IPS-20b (cell line): Measurements from ENCODE around the gene GCNT4.
"Not testable (repeated sequence)": the region's sequence is repeated elsewhere in the genome, so short reads cannot be mapped to it uniquely, and the experiment has no call there.

Experiments
- H3K27ac ChIP-seq: one replicate; pipeline ENCODE4 v1.5.1; 2013; ENCODE audit warnings: low read length
- H3K27me3 ChIP-seq: 2 replicates; pipeline ENCODE4 v1.6.1; 2013; ENCODE audit warnings: mild to moderate bottlenecking, low read length, inconsistent platforms; ENCODE audit not compliant: insufficient read depth
- H3K36me3 ChIP-seq: 2 replicates; pipeline ENCODE4 v1.6.1; 2013; ENCODE audit warnings: low read depth, mild to moderate bottlenecking, inconsistent platforms, low read length, moderate library complexity; ENCODE audit not compliant: insufficient read depth
- H3K4me1 ChIP-seq: 2 replicates; pipeline ENCODE4 v1.6.1; 2013; ENCODE audit warnings: mild to moderate bottlenecking, control low read depth, inconsistent platforms, low read length, moderate library complexity; ENCODE audit not compliant: insufficient read depth
- H3K4me3 ChIP-seq: 2 replicates; pipeline ENCODE4 v1.5.1; 2013; ENCODE audit warnings: mild to moderate bottlenecking, low read length, inconsistent platforms
- H3K9ac ChIP-seq: 2 replicates; pipeline ENCODE4 v1.6.1; 2013; ENCODE audit warnings: low read depth, mild to moderate bottlenecking, inconsistent platforms, low read length, moderate library complexity
- H3K9me3 ChIP-seq: 2 replicates; pipeline ENCODE4 v1.6.1; 2013; ENCODE audit warnings: mild to moderate bottlenecking, low read depth, low read length, inconsistent platforms; ENCODE audit not compliant: insufficient read depth

Gene GCNT4

GRCh38 chr5:75052192-75053053 lies at the start of gene GCNT4:
TSS of gene GCNT4 (minus strand) at chr5:75052558. CDS start at chr5:75030037, 22,521 bp downstream.
- Histone ChIP-seq H3K9ac (peak within 1 kb of the TSS; percentile 82; the same call in 1 of the 2 replicates), H3K9me3 (no peaks in the 10 kb centered on the region), H3K27me3 (peaks cover 42% of the 10 kb centered on the region), H3K36me3 (no peaks in the 10 kb centered on the region), H3K4me3 (peak within 1 kb of the TSS; percentile 83), H3K27ac (no peak within 1 kb of the TSS), H3K4me1 (peaks cover 39% of the 10 kb centered on the region)

- H3K4me3 ChIP-seq, H3K27ac ChIP-seq, H3K36me3 ChIP-seq, H3K27me3 ChIP-seq, H3K9ac ChIP-seq, H3K4me1 ChIP-seq, H3K9me3 ChIP-seq: not testable (repeated sequence)
These were observed 43.6 kb upstream of the GCNT4 start for GRCh38 chr5:75095956-75096355.

- Histone ChIP-seq H3K9me3 (no peaks in the 10 kb centered on the region), H3K4me1 (no peaks in the 10 kb centered on the region), H3K36me3 (no peaks in the 10 kb centered on the region), H3K9ac (no peak overlapping the region), H3K4me3 (no peak overlapping the region), H3K27ac (no peak overlapping the region), H3K27me3 (no peaks in the 10 kb centered on the region)
These were observed 39.2 kb upstream of the GCNT4 start for GRCh38 chr5:75091597-75091996.

- H3K9me3 ChIP-seq = no peaks in the 10 kb centered on the region
- H3K4me1 ChIP-seq = no peaks in the 10 kb centered on the region
- no peak overlapping the region for H3K27ac ChIP-seq
- no peak overlapping the region for H3K4me3 ChIP-seq
- no peaks in the 10 kb centered on the region for H3K27me3 ChIP-seq
- H3K9ac ChIP-seq = no peak overlapping the region
- H3K36me3 ChIP-seq = no peaks in the 10 kb centered on the region
These were observed 37.3 kb upstream of the GCNT4 start for GRCh38 chr5:75089662-75090061.

GRCh38 chr5:75089137-75089536 lies 36.8 kb upstream of the GCNT4 start:
- Histone ChIP-seq H3K27ac (no peak overlapping the region), H3K9ac (no peak overlapping the region), H3K36me3 (no peaks in the 10 kb centered on the region), H3K27me3 (no peaks in the 10 kb centered on the region), H3K9me3 (no peaks in the 10 kb centered on the region), H3K4me1 (no peaks in the 10 kb centered on the region), H3K4me3 (no peak overlapping the region)

GRCh38 chr5:75088648-75089047 lies 36.3 kb upstream of the GCNT4 start:
- Histone ChIP-seq H3K4me1 (no peaks in the 10 kb centered on the region), H3K4me3 (no peak overlapping the region), H3K27ac (no peak overlapping the region), H3K9me3 (no peaks in the 10 kb centered on the region), H3K27me3 (no peaks in the 10 kb centered on the region), H3K36me3 (no peaks in the 10 kb centered on the region), H3K9ac (no peak overlapping the region)

GRCh38 chr5:75081510-75081909 lies 29.2 kb upstream of the GCNT4 start:
- H3K9me3 ChIP-seq = no peaks in the 10 kb centered on the region
- H3K27ac ChIP-seq = no peak overlapping the region
- H3K36me3 ChIP-seq = no peaks in the 10 kb centered on the region
- H3K4me3 ChIP-seq = no peak overlapping the region
- H3K9ac ChIP-seq = no peak overlapping the region
- H3K4me1 ChIP-seq = no peaks in the 10 kb centered on the region
- no peaks in the 10 kb centered on the region for H3K27me3 ChIP-seq

- not testable (repeated sequence) for H3K27me3 ChIP-seq, H3K36me3 ChIP-seq, H3K9ac ChIP-seq, H3K9me3 ChIP-seq, H3K4me3 ChIP-seq, H3K4me1 ChIP-seq, H3K27ac ChIP-seq
These were observed 27.0 kb upstream of the GCNT4 start for GRCh38 chr5:75079346-75079745.

- H3K4me3 ChIP-seq = no peak overlapping the region
- no peak overlapping the region for H3K27ac ChIP-seq
- no peaks in the 10 kb centered on the region for H3K4me1 ChIP-seq
These were observed 25.7 kb upstream of the GCNT4 start for GRCh38 chr5:75078027-75078426.

GRCh38 chr5:75072061-75072460 lies 19.7 kb upstream of the GCNT4 start:
- Histone ChIP-seq H3K36me3 (no peaks in the 10 kb centered on the region), H3K27ac (no peak overlapping the region), H3K9ac (no peak overlapping the region), H3K9me3 (no peaks in the 10 kb centered on the region), H3K27me3 (no peaks in the 10 kb centered on the region), H3K4me1 (no peaks in the 10 kb centered on the region), H3K4me3 (no peak overlapping the region)

More at GRCh38 chr5:75078027-75078426, 25.7 kb upstream of the GCNT4 start:
- no peaks in the 10 kb centered on the region for H3K36me3 ChIP-seq
- no peaks in the 10 kb centered on the region for H3K27me3 ChIP-seq
- no peaks in the 10 kb centered on the region for H3K9me3 ChIP-seq
- H3K9ac ChIP-seq = no peak overlapping the region

- H3K27me3 ChIP-seq = no peaks in the 10 kb centered on the region
- H3K4me3 ChIP-seq = no peak overlapping the region
- H3K9ac ChIP-seq = no peak overlapping the region
- no peak overlapping the region for H3K27ac ChIP-seq
- H3K9me3 ChIP-seq = no peaks in the 10 kb centered on the region
- no peaks in the 10 kb centered on the region for H3K36me3 ChIP-seq
- no peaks in the 10 kb centered on the region for H3K4me1 ChIP-seq
These were observed 18.7 kb upstream of the GCNT4 start for GRCh38 chr5:75071100-75071499.

GRCh38 chr5:75067434-75067833 lies 15.1 kb upstream of the GCNT4 start:
- no peak overlapping the region for H3K4me3 ChIP-seq
- H3K9ac ChIP-seq = no peak overlapping the region
- H3K36me3 ChIP-seq = no peaks in the 10 kb centered on the region
- H3K9me3 ChIP-seq = no peaks in the 10 kb centered on the region
- H3K27me3 ChIP-seq = no peaks in the 10 kb centered on the region
- no peaks in the 10 kb centered on the region for H3K4me1 ChIP-seq
- no peak overlapping the region for H3K27ac ChIP-seq
